Inflammatory macrophage treated with lipopolysaccharide for 4 hours (primary cell): ENCODE data around the gene ALG6.

ENCODE experiments used
- DNase-seq: peaks from one replicate; pipeline ENCODE4 v3.0.0-alpha.2; 2020

ALG6 gene

DNA sequence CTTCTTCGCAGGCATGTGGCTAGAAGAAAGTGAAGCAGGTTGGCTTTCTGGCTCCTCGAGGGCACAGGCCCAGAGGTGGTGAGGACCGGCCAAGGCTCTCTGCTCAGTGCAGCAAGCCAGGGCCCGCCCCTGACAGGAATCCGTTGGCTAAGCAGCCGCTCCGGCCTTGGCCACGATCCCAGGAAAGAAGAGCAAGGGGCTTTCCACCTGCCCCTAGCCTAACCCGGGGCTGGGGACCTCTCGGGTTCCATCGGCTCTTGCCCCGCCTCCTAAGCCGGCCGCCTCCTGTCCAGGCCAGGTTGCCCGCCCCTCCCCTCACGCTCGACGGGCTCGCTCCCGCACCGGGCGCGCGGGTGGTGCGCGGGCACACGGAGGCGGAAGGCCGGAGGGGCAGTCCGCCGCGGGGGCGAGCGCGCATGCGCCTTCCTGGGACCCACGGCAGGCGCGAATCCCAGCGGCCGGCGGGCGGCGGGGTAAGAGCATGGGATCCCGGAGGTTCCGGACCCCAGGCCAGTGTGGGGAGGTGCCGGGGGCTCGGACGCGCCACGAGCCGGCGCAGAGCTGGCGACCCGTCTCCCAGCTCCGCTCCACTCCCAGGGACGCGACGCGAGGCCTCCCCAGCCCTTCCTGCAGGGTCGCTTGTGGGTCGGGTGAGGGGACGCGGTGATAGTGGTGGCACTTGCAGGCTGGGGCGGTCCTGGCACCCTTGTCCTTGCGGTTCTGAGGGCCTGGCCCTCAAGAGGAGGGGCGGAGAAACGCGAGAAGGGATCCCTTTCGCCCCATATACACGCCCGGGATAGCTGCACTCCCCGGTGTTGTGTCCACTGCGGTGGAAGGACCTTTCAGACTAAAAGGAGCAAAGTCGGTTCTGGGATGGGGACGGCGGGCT is at the start of gene ALG6:
ALG6 (plus strand) TSS at position 413 of the 889 bp plus-strand sequence. CDS start 3,351 bp downstream, outside the sequence.
- DNase-seq: peak; percentile 95

DNA sequence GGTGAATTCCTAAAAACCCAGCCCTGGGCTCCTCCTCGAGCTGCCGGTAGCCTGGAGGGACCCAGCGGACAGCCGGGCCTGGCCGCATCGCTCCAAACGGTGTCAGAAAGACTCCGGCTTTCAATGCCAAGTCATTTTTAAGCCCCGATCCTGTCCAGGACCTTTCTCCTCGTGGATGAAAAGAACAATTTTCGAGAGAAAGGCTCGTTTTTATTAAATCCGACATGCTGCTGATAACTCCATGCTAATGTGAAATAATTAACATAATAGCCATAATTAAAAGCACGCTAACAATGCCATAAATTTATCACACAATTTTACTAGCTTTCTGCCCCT is 49.6 kb upstream of the ALG6 start:
- no peak for DNase-seq

DNA sequence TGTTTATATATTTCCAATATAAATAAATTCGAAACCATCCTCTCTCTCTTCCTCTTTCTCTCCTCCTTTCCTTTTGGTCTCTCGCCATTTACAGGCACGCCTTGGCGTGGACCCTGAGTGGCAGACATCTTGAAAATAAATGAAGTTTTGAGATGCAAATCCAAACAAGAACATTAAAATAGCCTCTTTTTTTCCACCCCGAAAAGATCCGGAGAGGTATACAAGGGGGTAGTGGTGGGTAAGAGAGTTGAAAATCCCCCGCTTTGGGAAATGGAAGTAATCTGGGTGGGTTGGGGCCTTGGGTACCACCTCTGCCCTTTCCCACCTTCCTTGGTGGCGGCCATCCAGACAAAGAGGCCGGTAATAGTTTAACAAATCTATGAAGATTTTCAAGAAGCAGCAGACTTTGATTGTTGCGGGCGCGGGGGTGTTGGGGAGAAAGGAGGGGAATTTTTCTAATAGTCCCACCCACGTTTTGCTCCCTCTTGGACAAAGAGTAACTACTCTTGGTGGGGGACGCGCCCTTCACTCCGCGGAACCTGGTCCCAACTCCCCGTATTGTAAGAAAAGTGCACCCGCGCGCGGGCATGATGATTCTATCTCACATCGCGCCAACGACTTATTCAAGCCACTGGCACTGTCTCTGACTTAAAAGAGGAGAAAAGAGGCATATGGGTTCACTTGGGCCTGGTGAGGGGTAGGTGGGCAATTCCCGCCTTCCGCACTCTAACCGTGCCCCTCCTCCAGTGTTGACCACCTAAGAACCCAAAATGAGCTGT is 49.0 kb upstream of the ALG6 start:
- no peak for DNase-seq

GRCh38 chr1:63319046-63320021 is 48.1 kb upstream of the ALG6 start:
- no peak for DNase-seq

- peak; percentile 55 for DNase-seq
These were observed 47.3 kb upstream of the ALG6 start for GRCh38 chr1:63320022-63320721.

DNA sequence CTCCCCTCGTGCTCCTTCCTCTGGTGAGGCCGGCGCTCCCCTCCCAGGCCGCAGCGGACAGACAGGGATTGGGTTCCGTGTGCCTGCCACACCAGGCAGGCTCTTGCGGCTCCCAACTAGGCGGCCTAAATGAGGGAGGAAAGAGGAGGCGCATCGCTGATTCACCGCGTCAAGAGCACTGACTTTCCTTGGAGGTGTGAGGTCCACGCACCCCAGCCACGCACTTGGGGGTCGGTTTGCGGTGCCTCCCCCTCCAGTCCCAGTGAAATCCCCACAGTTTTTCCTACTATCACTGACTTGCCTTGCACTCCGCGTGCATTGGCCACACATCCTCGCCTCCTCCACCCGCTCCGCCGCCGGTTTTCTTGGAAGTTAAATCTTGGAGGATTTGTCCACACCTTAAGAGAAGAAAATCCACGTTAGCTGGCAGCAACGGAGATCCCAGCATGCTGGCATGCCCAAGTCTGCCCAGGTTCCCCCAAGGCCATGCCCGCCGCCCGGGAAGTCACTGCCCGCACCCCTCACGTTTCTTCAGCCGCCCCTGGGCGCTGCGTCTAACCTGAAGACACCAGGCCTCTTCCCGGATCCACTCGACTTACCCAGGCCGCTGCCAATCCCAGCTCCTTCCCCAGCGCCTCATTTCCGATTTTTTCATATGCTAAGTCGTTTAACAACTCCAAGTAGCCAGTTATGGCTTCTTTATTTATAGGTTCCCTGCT is 46.2 kb upstream of the ALG6 start:
- no peak for DNase-seq

DNA sequence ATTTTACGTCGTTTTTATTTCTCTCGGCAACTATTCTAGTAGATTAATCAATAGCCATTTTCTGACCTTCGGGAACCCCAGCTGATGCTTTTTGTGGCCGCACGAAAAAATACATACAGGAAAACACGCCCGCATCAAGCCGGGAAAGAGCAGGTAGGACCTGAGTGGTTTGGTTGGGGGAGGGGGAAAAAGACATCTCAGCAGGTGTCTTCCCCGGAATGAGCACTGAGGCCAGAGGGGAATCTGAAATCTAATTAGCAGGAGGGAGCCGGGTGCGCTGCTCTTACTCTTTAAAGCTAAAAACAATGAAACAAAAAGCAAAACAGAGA is 45.7 kb upstream of the ALG6 start:
- no peak for DNase-seq

GRCh38 chr1:63322114-63322943 is 45.1 kb upstream of the ALG6 start, which contains the start of gene FOXD3:
Gene FOXD3, plus strand, starts transcription at chr1:63322567. Its CDS starts 492 bp downstream, at chr1:63323059.
- DNase-seq: peak; percentile 69

DNA sequence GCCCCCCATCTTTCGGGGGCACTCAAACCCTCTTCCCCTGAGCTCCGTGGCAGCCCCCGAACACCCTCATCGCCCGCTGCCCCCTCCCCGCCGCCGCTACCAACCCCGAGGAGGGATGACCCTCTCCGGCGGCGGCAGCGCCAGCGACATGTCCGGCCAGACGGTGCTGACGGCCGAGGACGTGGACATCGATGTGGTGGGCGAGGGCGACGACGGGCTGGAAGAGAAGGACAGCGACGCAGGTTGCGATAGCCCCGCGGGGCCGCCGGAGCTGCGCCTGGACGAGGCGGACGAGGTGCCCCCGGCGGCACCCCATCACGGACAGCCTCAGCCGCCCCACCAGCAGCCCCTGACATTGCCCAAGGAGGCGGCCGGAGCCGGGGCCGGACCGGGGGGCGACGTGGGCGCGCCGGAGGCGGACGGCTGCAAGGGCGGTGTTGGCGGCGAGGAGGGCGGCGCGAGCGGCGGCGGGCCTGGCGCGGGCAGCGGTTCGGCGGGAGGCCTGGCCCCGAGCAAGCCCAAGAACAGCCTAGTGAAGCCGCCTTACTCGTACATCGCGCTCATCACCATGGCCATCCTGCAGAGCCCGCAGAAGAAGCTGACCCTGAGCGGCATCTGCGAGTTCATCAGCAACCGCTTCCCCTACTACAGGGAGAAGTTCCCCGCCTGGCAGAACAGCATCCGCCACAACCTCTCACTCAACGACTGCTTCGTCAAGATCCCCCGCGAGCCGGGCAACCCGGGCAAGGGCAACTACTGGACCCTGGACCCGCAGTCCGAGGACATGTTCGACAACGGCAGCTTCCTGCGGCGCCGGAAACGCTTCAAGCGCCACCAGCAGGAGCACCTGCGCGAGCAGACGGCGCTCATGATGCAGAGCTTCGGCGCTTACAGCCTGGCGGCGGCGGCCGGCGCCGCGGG is 44.2 kb upstream of the ALG6 start:
- DNase-seq: no peak

GRCh38 chr1:63323865-63324778 is 43.3 kb upstream of the ALG6 start:
- no peak for DNase-seq

GRCh38 chr1:63324779-63325119 is 42.7 kb upstream of the ALG6 start:
- no peak for DNase-seq

- no peak for DNase-seq
These were observed 42.0 kb upstream of the ALG6 start for GRCh38 chr1:63325279-63325985.

GRCh38 chr1:63326106-63326472 is 41.3 kb upstream of the ALG6 start:
- no peak for DNase-seq

DNA sequence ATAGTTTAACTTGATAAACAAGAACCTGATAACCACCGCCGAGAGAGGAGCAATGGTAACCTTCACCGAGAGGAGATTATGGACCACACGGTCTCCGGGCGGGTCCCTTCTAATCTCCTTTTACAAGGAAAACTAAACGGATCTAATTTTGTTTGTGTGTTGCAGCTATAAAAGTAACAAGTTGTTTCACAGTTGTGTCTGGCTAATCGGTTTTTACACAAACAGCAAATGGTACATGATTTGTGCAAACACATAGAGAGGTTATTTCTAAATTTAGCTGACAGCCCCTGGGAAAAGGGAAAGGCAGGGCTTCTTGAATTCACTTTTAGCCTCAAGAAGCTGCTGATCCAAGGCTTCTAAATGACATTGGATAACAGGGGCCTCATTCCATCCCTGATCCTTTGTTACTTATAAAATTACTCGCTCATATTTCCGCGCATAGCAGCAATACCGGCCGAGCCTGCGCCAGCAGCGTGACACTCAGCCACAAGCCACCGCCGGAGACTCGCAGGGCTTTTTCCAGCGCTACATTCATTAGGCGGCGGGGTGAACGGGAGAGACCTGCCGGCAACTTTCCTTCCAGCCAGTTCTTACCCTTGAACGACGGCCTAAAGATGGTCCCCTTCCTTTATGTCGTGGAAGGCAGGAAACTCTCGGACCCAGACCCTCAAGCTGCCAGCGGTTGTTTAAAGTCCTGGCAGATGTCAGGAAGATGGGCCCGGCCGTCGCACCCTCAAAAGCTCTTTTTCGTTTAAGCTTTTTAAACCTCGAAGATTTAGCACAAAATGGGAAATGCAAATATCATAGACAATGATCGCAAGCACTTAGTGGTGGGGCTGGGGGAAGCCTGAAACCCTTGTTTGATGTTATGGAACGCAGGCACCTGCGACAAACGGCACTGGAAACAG is 40.7 kb upstream of the ALG6 start:
- DNase-seq: no peak

GRCh38 chr1:63327417-63328054 is 39.9 kb upstream of the ALG6 start:
- DNase-seq: peak; percentile 70

DNA sequence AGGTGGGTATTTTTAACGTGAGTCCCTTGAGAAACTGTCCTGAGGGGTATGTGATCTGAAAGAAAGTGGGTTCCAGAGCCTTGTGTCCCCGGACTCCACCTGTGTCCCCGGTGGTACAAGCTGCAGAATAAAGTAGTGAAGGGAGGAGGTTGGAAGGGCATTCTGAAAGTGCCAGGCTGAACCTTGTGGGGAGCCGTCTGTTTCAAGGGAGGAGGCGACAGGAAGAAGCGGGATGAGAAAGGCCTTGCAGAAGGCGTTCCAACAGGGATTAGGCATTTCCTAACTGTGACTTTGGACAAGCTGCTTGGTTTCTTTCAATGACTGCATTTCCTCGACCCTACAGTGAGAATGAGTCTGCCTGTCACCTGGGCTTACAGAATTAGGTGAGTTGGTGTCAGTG is 39.3 kb upstream of the ALG6 start:
- DNase-seq: no peak
